ENCODE measurements around the gene FAM107A.

The FAM107A gene

GRCh38 chr3:58609990-58610389 is 32.8 kb upstream of the FAM107A start:
- no peaks in the 10 kb centered on the region for H3K4me1 ChIP-seq (ENCODE audit: insufficient read depth, low read length, poor library complexity, severe bottlenecking)
- no peak overlapping the region for H3K9ac ChIP-seq (ENCODE audit: low read depth, low read length, poor library complexity, severe bottlenecking)
- H3K27me3 ChIP-seq (ENCODE audit: insufficient read depth, low read length, poor library complexity, severe bottlenecking) = no peaks in the 10 kb centered on the region
- no peak for TF ChIP-seq CTCF (conservative IDR thresholded peaks at IDR 0.05; ENCODE audit: low read length)
- TF ChIP-seq EZH2phosphoT487 (IDR thresholded peaks at IDR 0.05; ENCODE audit: borderline replicate concordance) = no peak
- no peaks in the 10 kb centered on the region for H3K9me3 ChIP-seq (ENCODE audit: insufficient read depth, low read depth, low read length)
- no peak overlapping the region for H3K4me2 ChIP-seq (ENCODE audit: low read depth, low read length, poor library complexity, severe bottlenecking)
- no peaks in the 10 kb centered on the region for H3F3A ChIP-seq (ENCODE audit: low read depth)
- H3K36me3 ChIP-seq (ENCODE audit: insufficient read depth, low read length) = no peaks in the 10 kb centered on the region
- no peaks in the 10 kb centered on the region for H4K20me1 ChIP-seq (ENCODE audit: insufficient read depth, low read length, poor library complexity, severe bottlenecking)
- no peak overlapping the region for H2AFZ ChIP-seq (ENCODE audit: low read length)
- no peak overlapping the region for H3K4me3 ChIP-seq (ENCODE audit: low read length, poor library complexity, severe bottlenecking)
- H3K79me2 ChIP-seq (ENCODE audit: insufficient read depth, low read length) = no peaks in the 10 kb centered on the region
- no peaks in the 10 kb centered on the region for H3K9me2 ChIP-seq (replicated peaks; ENCODE audit: low read depth, low read length)

GRCh38 chr3:58608648-58609047 is 31.5 kb upstream of the FAM107A start:
- H3K4me3 ChIP-seq (ENCODE audit: low read length, poor library complexity, severe bottlenecking) = no peak overlapping the region
- no peak overlapping the region for H3K9ac ChIP-seq (ENCODE audit: low read depth, low read length, poor library complexity, severe bottlenecking)
- no peaks in the 10 kb centered on the region for H3K4me1 ChIP-seq (ENCODE audit: insufficient read depth, low read length, poor library complexity, severe bottlenecking)
- TF ChIP-seq EZH2phosphoT487 (IDR thresholded peaks at IDR 0.05; ENCODE audit: borderline replicate concordance) (no peak), CTCF (conservative IDR thresholded peaks at IDR 0.05; ENCODE audit: low read length) (no peak)
- H3F3A ChIP-seq (ENCODE audit: low read depth) = no peaks in the 10 kb centered on the region
- no peaks in the 10 kb centered on the region for H3K9me3 ChIP-seq (ENCODE audit: insufficient read depth, low read depth, low read length)
- no peaks in the 10 kb centered on the region for H3K79me2 ChIP-seq (ENCODE audit: insufficient read depth, low read length)
- H3K27me3 ChIP-seq (ENCODE audit: insufficient read depth, low read length, poor library complexity, severe bottlenecking) = no peaks in the 10 kb centered on the region
- no peak overlapping the region for H2AFZ ChIP-seq (ENCODE audit: low read length)
- no peak overlapping the region for H3K4me2 ChIP-seq (ENCODE audit: low read depth, low read length, poor library complexity, severe bottlenecking)
- H3K9me2 ChIP-seq (replicated peaks; ENCODE audit: low read depth, low read length) = no peaks in the 10 kb centered on the region
- H4K20me1 ChIP-seq (ENCODE audit: insufficient read depth, low read length, poor library complexity, severe bottlenecking) = no peaks in the 10 kb centered on the region
- no peaks in the 10 kb centered on the region for H3K36me3 ChIP-seq (ENCODE audit: insufficient read depth, low read length)

- H3K4me2 ChIP-seq (ENCODE audit: low read depth, low read length, poor library complexity, severe bottlenecking) = no peak overlapping the region
- H3K9ac ChIP-seq (ENCODE audit: low read depth, low read length, poor library complexity, severe bottlenecking) = no peak overlapping the region
- no peaks in the 10 kb centered on the region for H3K27me3 ChIP-seq (ENCODE audit: insufficient read depth, low read length, poor library complexity, severe bottlenecking)
- no peaks in the 10 kb centered on the region for H3K9me2 ChIP-seq (replicated peaks; ENCODE audit: low read depth, low read length)
- no peaks in the 10 kb centered on the region for H4K20me1 ChIP-seq (ENCODE audit: insufficient read depth, low read length, poor library complexity, severe bottlenecking)
- no peaks in the 10 kb centered on the region for H3K79me2 ChIP-seq (ENCODE audit: insufficient read depth, low read length)
- TF ChIP-seq EZH2phosphoT487 (IDR thresholded peaks at IDR 0.05; ENCODE audit: borderline replicate concordance) (no peak), CTCF (conservative IDR thresholded peaks at IDR 0.05; ENCODE audit: low read length) (no peak)
- H3F3A ChIP-seq (ENCODE audit: low read depth) = no peaks in the 10 kb centered on the region
- no peaks in the 10 kb centered on the region for H3K9me3 ChIP-seq (ENCODE audit: insufficient read depth, low read depth, low read length)
- no peaks in the 10 kb centered on the region for H3K4me1 ChIP-seq (ENCODE audit: insufficient read depth, low read length, poor library complexity, severe bottlenecking)
- no peak overlapping the region for H2AFZ ChIP-seq (ENCODE audit: low read length)
- no peak overlapping the region for H3K4me3 ChIP-seq (ENCODE audit: low read length, poor library complexity, severe bottlenecking)
- H3K36me3 ChIP-seq (ENCODE audit: insufficient read depth, low read length) = no peaks in the 10 kb centered on the region
These were observed 30.6 kb upstream of the FAM107A start for GRCh38 chr3:58607816-58608215.

All from Loucy (cell line).